OCI-LY3 (cell line): Measurements from ENCODE around the gene TNKS2.

Experiments
- H2AFZ ChIP-seq: fragments of 200-600, 300-600 bp; shearing (Covaris generic); 2 replicates; pipeline ENCODE4 v1.6.0; 2014; ENCODE audit warnings: antibody characterized with exemption, low read depth, low read length
- H3K27ac ChIP-seq: fragments of 200-600, 300-600 bp; sonication (generic); 2 replicates; pipeline ENCODE4 v1.5.1; 2014; ENCODE audit warnings: mild to moderate bottlenecking, low read length, moderate library complexity, mixed read lengths
- H3K27me3 ChIP-seq: fragments of 200-600, 300-600 bp; sonication (generic); 2 replicates; pipeline ENCODE4 v1.6.1; 2014; ENCODE audit warnings: low read depth, low read length, mixed read lengths
- H3K36me3 ChIP-seq: fragments of 200-600, 300-600 bp; sonication (generic); replicated peaks from 2 replicates; pipeline ENCODE3; 2014; ENCODE audit warnings: low read depth, low read length, mixed read lengths
- H3K4me1 ChIP-seq: fragments of 300-600, 200-600 bp; sonication (generic); 2 replicates; pipeline ENCODE4 v1.6.1; 2014; ENCODE audit warnings: low read length, mixed read lengths
- H3K4me2 ChIP-seq: fragments of 200-600, 300-600 bp; sonication (generic); 2 replicates; pipeline ENCODE4 v1.6.1; 2014; ENCODE audit warnings: low read length, mixed read lengths
- H3K4me3 ChIP-seq: fragments of 300-600, 200-600 bp; sonication (generic); 2 replicates; pipeline ENCODE4 v1.5.1; 2014; ENCODE audit warnings: antibody characterized with exemption, mild to moderate bottlenecking, low read length, moderate library complexity
- H3K79me2 ChIP-seq: fragments of 300-600, 200-600 bp; shearing (Covaris generic); 2 replicates; pipeline ENCODE4 v1.6.1; 2014; ENCODE audit warnings: mild to moderate bottlenecking, low read length, mixed read lengths
- H3K9ac ChIP-seq: fragments of 300-600, 200-600 bp; shearing (Covaris generic); 2 replicates; pipeline ENCODE4 v1.6.0; 2014; ENCODE audit warnings: mild to moderate bottlenecking, low read length, moderate library complexity
- H3K9me3 ChIP-seq: fragments of 200-600, 300-600 bp; shearing (Covaris generic); 2 replicates; pipeline ENCODE4 v1.6.1; 2014; ENCODE audit warnings: low read length, mixed read lengths; ENCODE audit not compliant: insufficient read depth
- H4K20me1 ChIP-seq: fragments of 200-600, 300-600 bp; sonication (generic); 2 replicates; pipeline ENCODE4 v1.6.1; 2016; ENCODE audit warnings: low read length, mixed read lengths; ENCODE audit not compliant: insufficient read depth
- CTCF ChIP-seq: fragments of 200-600, 300-600 bp; sonication (generic); IDR thresholded peaks from 2 replicates; pipeline ENCODE4 v1.5.1; 2014; ENCODE audit warnings: antibody characterized with exemption, low read length, low read depth
- EZH2phosphoT487 ChIP-seq: fragments of 200-600 bp; shearing (Covaris generic); IDR thresholded peaks from 2 replicates; pipeline ENCODE4 v1.6.1; 2018; ENCODE audit warnings: antibody characterized with exemption, mixed run types, low read depth

The TNKS2 gene

GRCh38 chr10:91897421-91897820, 99.2 kb downstream of the TNKS2 start:
- peaks cover 10% of the 10 kb centered on the region for H3K4me1 ChIP-seq
- TF ChIP-seq EZH2phosphoT487: no peak
- TF ChIP-seq CTCF: no peak
- no peaks in the 10 kb centered on the region for H3K79me2 ChIP-seq
- no peaks in the 10 kb centered on the region for H3K27me3 ChIP-seq
- H2AFZ ChIP-seq: no peak overlapping the region
- H3K4me3 ChIP-seq: no peak overlapping the region
- H4K20me1 ChIP-seq: no peaks in the 10 kb centered on the region
- H3K9me3 ChIP-seq: no peaks in the 10 kb centered on the region
- no peak overlapping the region for H3K4me2 ChIP-seq
- no peak overlapping the region for H3K9ac ChIP-seq
- no peaks in the 10 kb centered on the region for H3K36me3 ChIP-seq
- H3K27ac ChIP-seq: no peak overlapping the region

GRCh38 chr10:91901784-91902677, 103.8 kb downstream of the TNKS2 start:
- Histone ChIP-seq H3K4me2 (no peak overlapping the region), H3K9ac (no peak overlapping the region), H3K36me3 (no peaks in the 10 kb centered on the region), H3K4me1 (no peaks in the 10 kb centered on the region; the same call in 1 of the 2 replicates), H3K27me3 (no peaks in the 10 kb centered on the region), H3K27ac (no peak overlapping the region), H2AFZ (no peak overlapping the region), H3K9me3 (no peaks in the 10 kb centered on the region), H3K79me2 (no peaks in the 10 kb centered on the region), H3K4me3 (no peak overlapping the region), H4K20me1 (no peaks in the 10 kb centered on the region)
- TF ChIP-seq EZH2phosphoT487: no peak
- no peak for TF ChIP-seq CTCF

GRCh38 chr10:91907033-91907594, 108.9 kb downstream of the TNKS2 start:
- Histone ChIP-seq H3K27ac (no peak overlapping the region), H3K9me3 (no peaks in the 10 kb centered on the region), H3K9ac (no peak overlapping the region), H2AFZ (no peak overlapping the region), H3K4me3 (no peak overlapping the region), H3K4me1 (no peaks in the 10 kb centered on the region), H3K79me2 (0 out of 2 replicates have a peak, but pooled peaks cover 7% of the 10 kb centered on the region), H3K27me3 (no peaks in the 10 kb centered on the region), H4K20me1 (no peaks in the 10 kb centered on the region), H3K4me2 (no peak overlapping the region), H3K36me3 (no peaks in the 10 kb centered on the region)
- TF ChIP-seq CTCF: no peak
- TF ChIP-seq EZH2phosphoT487: no peak

GRCh38 chr10:91907914-91908336, 109.7 kb downstream of the TNKS2 start:
- Histone ChIP-seq H3K79me2 (0 out of 2 replicates have a peak, but pooled peaks cover 7% of the 10 kb centered on the region), H3K9ac (peak overlapping the region; percentile 75), H3K9me3 (no peaks in the 10 kb centered on the region), H3K36me3 (no peaks in the 10 kb centered on the region), H3K27ac (no peak overlapping the region), H3K4me2 (peak overlapping the region; percentile 94), H4K20me1 (no peaks in the 10 kb centered on the region), H3K4me1 (no peaks in the 10 kb centered on the region), H2AFZ (peak overlapping the region; percentile 65; the same call in 1 of the 2 replicates), H3K4me3 (peak overlapping the region; percentile 91), H3K27me3 (no peaks in the 10 kb centered on the region)
- TF ChIP-seq CTCF: no peak
- no peak for TF ChIP-seq EZH2phosphoT487
